Activated naive CD8-positive, alpha-beta T cell treated with anti-CD3 and anti-CD28 coated beads, Interleukin-2, amount 10 ng/mL, durations not matched to agents 7 days and 5 days (primary cell): ENCODE measurements around the gene MYPN. TPM values are rescaled to one million over a fixed set of nuclear protein-coding genes. Genes with fewer than 3 reads are reported as not detected.

Experiments
- total RNA-seq, 2 experiments: library from RNA; stranded (reverse); gene quantifications; one replicate each; pipeline ENCODE4 v1.2.3, GENCODE V29; 2021

The MYPN gene
- total RNA-seq, 2 experiments from 2014 or later = not detected

Other genes starting within 250 kb of the MYPN start
- gene SIRT1, start 224.8 kb upstream of the MYPN start, total RNA-seq = 10 to 100 TPM; 31.6 to 31.7 TPM
- 10 to 100 TPM; 71.5 to 76.5 TPM for gene HERC4, start 34.2 kb upstream of the MYPN start, total RNA-seq
- not detected for gene ATOH7, start 122.6 kb downstream of the MYPN start, total RNA-seq
- 100 to 1,000 TPM; 132 to 138 TPM for gene HNRNPH3, start 222.6 kb downstream of the MYPN start, total RNA-seq
- 1 to 10 TPM; 1.6 to 1.9 TPM for gene PBLD, start 223.4 kb downstream of the MYPN start, total RNA-seq